22Rv1 (cell line): ENCODE measurements around the gene NT5DC4.

ENCODE experiments used
- H3K27ac ChIP-seq: fragments of 450-650 bp; 2 replicates; pipeline ENCODE4 v1.5.1; 2017
- CTCF ChIP-seq: fragments of 450-650 bp; IDR thresholded peaks from 2 replicates; pipeline ENCODE4 v1.5.1; 2017; ENCODE audit warnings: mild to moderate bottlenecking
- ZFX ChIP-seq: fragments of 450-650 bp; IDR thresholded peaks from 2 replicates; pipeline ENCODE4 v1.6.1; 2017; ENCODE audit warnings: antibody characterized with exemption, borderline replicate concordance

Gene NT5DC4

GRCh38 chr2:112728378-112729175 lies 7.8 kb downstream of the NT5DC4 start:
- H3K27ac ChIP-seq: no peak overlapping the region
- no peak for TF ChIP-seq CTCF
- no peak for TF ChIP-seq ZFX

GRCh38 chr2:112730216-112730615 lies 9.4 kb downstream of the NT5DC4 start:
- TF ChIP-seq CTCF (no peak), ZFX (no peak)
- H3K27ac ChIP-seq: no peak overlapping the region

GRCh38 chr2:112730791-112731190 lies 10.0 kb downstream of the NT5DC4 start:
- no peak overlapping the region for H3K27ac ChIP-seq
- TF ChIP-seq CTCF (no peak), ZFX (no peak)

- no peak overlapping the region for H3K27ac ChIP-seq
- TF ChIP-seq ZFX: no peak
- no peak for TF ChIP-seq CTCF
These were observed 10.7 kb downstream of the NT5DC4 start for GRCh38 chr2:112731479-112731878.

- no peak overlapping the region for H3K27ac ChIP-seq
- no peak for TF ChIP-seq ZFX
- no peak for TF ChIP-seq CTCF
These were observed 12.6 kb downstream of the NT5DC4 start for GRCh38 chr2:112733456-112733855.

GRCh38 chr2:112733871-112734270 lies 13.1 kb downstream of the NT5DC4 start:
- H3K27ac ChIP-seq: no peak overlapping the region
- no peak for TF ChIP-seq CTCF
- no peak for TF ChIP-seq ZFX

- TF ChIP-seq CTCF: no peak
- no peak for TF ChIP-seq ZFX
These were observed 16.9 kb downstream of the NT5DC4 start for GRCh38 chr2:112737542-112738232.

More at GRCh38 chr2:112737542-112738232, 16.9 kb downstream of the NT5DC4 start:
- no peak overlapping the region for H3K27ac ChIP-seq
